HUES64 (cell line): ENCODE results near the gene BPIFA1. TPM values are rescaled to one million over a fixed set of nuclear protein-coding genes. Genes with fewer than 3 reads are reported as not detected.

Source experiments
- H3K27ac ChIP-seq: 2 replicates; pipeline ENCODE4 v1.7.0; 2013; ENCODE audit warnings: low read depth, low read length, inconsistent platforms
- H3K27me3 ChIP-seq: 2 replicates; pipeline ENCODE4 v1.6.1; 2013; ENCODE audit warnings: mild to moderate bottlenecking, low read length; ENCODE audit not compliant: insufficient read depth
- H3K36me3 ChIP-seq: 2 replicates; pipeline ENCODE4 v1.6.1; 2013; ENCODE audit warnings: mild to moderate bottlenecking, low read length; ENCODE audit not compliant: insufficient read depth
- H3K4me1 ChIP-seq: 2 replicates; pipeline ENCODE4 v1.6.1; 2013; ENCODE audit warnings: mild to moderate bottlenecking, low read length, moderate library complexity; ENCODE audit not compliant: insufficient read depth
- H3K4me3 ChIP-seq: 2 replicates; pipeline ENCODE4 v1.5.1; 2013; ENCODE audit warnings: mild to moderate bottlenecking, low read length, moderate library complexity
- H3K9ac ChIP-seq: 2 replicates; pipeline ENCODE4 v1.6.1; 2013; ENCODE audit warnings: mild to moderate bottlenecking, low read depth, low read length
- H3K9me3 ChIP-seq: 2 replicates; pipeline ENCODE4 v1.6.1; 2013; ENCODE audit warnings: low read depth, low read length; ENCODE audit not compliant: insufficient read depth
- WGBS: fragments of 150-250, 120-280 bp; methylation state at CpG from one replicate; pipeline ENCODE4 v1.1.7; 2013; ENCODE audit warnings: missing lambda C conversion rate; 5-methylcytosine and 5-hydroxymethylcytosine counted together
- polyA plus RNA-seq, 2 experiments: library from polyadenylated mRNA; stranded (reverse); fragments of 50-300 nt; gene quantifications; one replicate each; pipeline ENCODE4 v1.2.3, GENCODE V29; 2013

Gene BPIFA1
- polyA plus RNA-seq (2013, experiment 1 of 2), result not detected
- polyA plus RNA-seq (2013, experiment 2 of 2), result not detected

- H3K27ac ChIP-seq, result no peak within 1 kb of the TSS
Measured at GRCh38 chr20:33235696-33236095, at the start of gene BPIFA1. BPIFA1 (plus strand) TSS chr20:33235996; CDS start chr20:33237712, 1,716 bp downstream.

GRCh38 chr20:33187491-33187890 is 48.3 kb upstream of the BPIFA1 start:
- WGBS, result 95% methylated on average over 3 of the region's 4 CpGs
- no peaks in the 10 kb centered on the region for H3K4me1 ChIP-seq
- peaks cover 6% of the 10 kb centered on the region; the same call in 1 of the 2 replicates for H3K9me3 ChIP-seq
- H3K36me3 ChIP-seq, result no peaks in the 10 kb centered on the region
- H3K27ac ChIP-seq, result no peak overlapping the region
- no peaks in the 10 kb centered on the region for H3K27me3 ChIP-seq
- H3K4me3 ChIP-seq, result no peak overlapping the region
- no peak overlapping the region for H3K9ac ChIP-seq

More at GRCh38 chr20:33235696-33236095, at the start of gene BPIFA1:
- Histone ChIP-seq H3K9me3 (no peaks in the 10 kb centered on the region), H3K27me3 (no peaks in the 10 kb centered on the region; the same call in 1 of the 2 replicates), H3K4me3 (no peak within 1 kb of the TSS), H3K36me3 (no peaks in the 10 kb centered on the region), H3K9ac (no peak within 1 kb of the TSS), H3K4me1 (no peaks in the 10 kb centered on the region)
- WGBS, result 87% methylated on average over 4 of the region's 5 CpGs

GRCh38 chr20:33188421-33188820 is 47.4 kb upstream of the BPIFA1 start:
- Histone ChIP-seq H3K4me3 (no peak overlapping the region), H3K27me3 (no peaks in the 10 kb centered on the region), H3K27ac (no peak overlapping the region), H3K9me3 (peaks cover 2% of the 10 kb centered on the region; the same call in 1 of the 2 replicates), H3K36me3 (no peaks in the 10 kb centered on the region), H3K9ac (no peak overlapping the region), H3K4me1 (no peaks in the 10 kb centered on the region)
- 87% methylated on average over 9 of the region's 9 CpGs for WGBS

- 80% methylated on average over 3 of the region's 3 CpGs for WGBS
- Histone ChIP-seq H3K4me1 (no peaks in the 10 kb centered on the region), H3K27ac (no peak overlapping the region), H3K4me3 (no peak overlapping the region), H3K36me3 (no peaks in the 10 kb centered on the region), H3K9me3 (no peaks in the 10 kb centered on the region), H3K9ac (no peak overlapping the region), H3K27me3 (no peaks in the 10 kb centered on the region)
Measured at GRCh38 chr20:33191484-33191883, 44.3 kb upstream of the BPIFA1 start.

- Histone ChIP-seq H3K27me3 (no peaks in the 10 kb centered on the region), H3K36me3 (no peaks in the 10 kb centered on the region)
- WGBS, result 100% methylated on average over 1 of the region's 1 CpG
Measured at GRCh38 chr20:33191955-33192354, 43.8 kb upstream of the BPIFA1 start.

GRCh38 chr20:33192912-33193501 is 42.8 kb upstream of the BPIFA1 start:
- Histone ChIP-seq H3K9me3 (no peaks in the 10 kb centered on the region), H3K36me3 (no peaks in the 10 kb centered on the region), H3K9ac (no peak overlapping the region), H3K4me3 (no peak overlapping the region), H3K4me1 (no peaks in the 10 kb centered on the region), H3K27ac (no peak overlapping the region), H3K27me3 (no peaks in the 10 kb centered on the region)
- 72% methylated on average over 8 of the region's 8 CpGs for WGBS

More at GRCh38 chr20:33191955-33192354, 43.8 kb upstream of the BPIFA1 start:
- Histone ChIP-seq H3K4me3 (no peak overlapping the region), H3K9me3 (no peaks in the 10 kb centered on the region), H3K27ac (no peak overlapping the region), H3K4me1 (no peaks in the 10 kb centered on the region), H3K9ac (no peak overlapping the region)

GRCh38 chr20:33199026-33199425 is 36.8 kb upstream of the BPIFA1 start:
- no peaks in the 10 kb centered on the region for H3K9me3 ChIP-seq

GRCh38 chr20:33202451-33202850 is 33.3 kb upstream of the BPIFA1 start:
- Histone ChIP-seq H3K4me1 (no peaks in the 10 kb centered on the region), H3K9ac (no peak overlapping the region), H3K4me3 (no peak overlapping the region), H3K9me3 (no peaks in the 10 kb centered on the region), H3K27ac (no peak overlapping the region), H3K27me3 (peaks cover 11% of the 10 kb centered on the region; the same call in 1 of the 2 replicates), H3K36me3 (no peaks in the 10 kb centered on the region)
- WGBS, result 87% methylated on average over 3 of the region's 4 CpGs

More at GRCh38 chr20:33199026-33199425, 36.8 kb upstream of the BPIFA1 start:
- H3K27ac ChIP-seq, result no peak overlapping the region
- H3K9ac ChIP-seq, result no peak overlapping the region
- no peaks in the 10 kb centered on the region for H3K36me3 ChIP-seq
- H3K27me3 ChIP-seq, result no peaks in the 10 kb centered on the region; the same call in 1 of the 2 replicates
- H3K4me3 ChIP-seq, result no peak overlapping the region
- 89% methylated on average over 3 of the region's 3 CpGs for WGBS
- no peaks in the 10 kb centered on the region for H3K4me1 ChIP-seq

GRCh38 chr20:33203444-33203843 is 32.4 kb upstream of the BPIFA1 start:
- H3K27ac ChIP-seq, result no peak overlapping the region
- H3K9me3 ChIP-seq, result no peaks in the 10 kb centered on the region
- peaks cover 11% of the 10 kb centered on the region for H3K27me3 ChIP-seq
- H3K36me3 ChIP-seq, result no peaks in the 10 kb centered on the region
- WGBS, result 77% methylated on average over 3 of the region's 3 CpGs
- no peaks in the 10 kb centered on the region for H3K4me1 ChIP-seq
- no peak overlapping the region for H3K9ac ChIP-seq
- no peak overlapping the region for H3K4me3 ChIP-seq

GRCh38 chr20:33209789-33210188 is 26.0 kb upstream of the BPIFA1 start:
- Histone ChIP-seq H3K36me3 (no peaks in the 10 kb centered on the region), H3K9me3 (no peaks in the 10 kb centered on the region), H3K9ac (no peak overlapping the region), H3K27me3 (peaks cover 11% of the 10 kb centered on the region), H3K4me3 (no peak overlapping the region), H3K4me1 (no peaks in the 10 kb centered on the region), H3K27ac (no peak overlapping the region)
- 11% methylated on average over 13 of the region's 13 CpGs for WGBS

GRCh38 chr20:33210371-33210770 is 25.4 kb upstream of the BPIFA1 start:
- no peak overlapping the region for H3K27ac ChIP-seq
- no peaks in the 10 kb centered on the region for H3K36me3 ChIP-seq
- H3K4me3 ChIP-seq, result no peak overlapping the region
- H3K27me3 ChIP-seq, result peaks cover 7% of the 10 kb centered on the region
- no peaks in the 10 kb centered on the region for H3K4me1 ChIP-seq
- no peak overlapping the region for H3K9ac ChIP-seq
- no peaks in the 10 kb centered on the region for H3K9me3 ChIP-seq
- 89% methylated on average over 1 of the region's 1 CpG for WGBS
